NT2/D1 (cell line): ENCODE data around the gene HIGD2B.

Source experiments
- YY1 ChIP-seq: IDR thresholded peaks from 2 replicates; pipeline ENCODE4 v1.6.1; 2011; ENCODE audit not compliant: insufficient read length, insufficient read depth
- ZNF274 ChIP-seq: IDR thresholded peaks from 2 replicates; pipeline ENCODE4 v1.6.1; 2011; ENCODE audit warnings: mild to moderate bottlenecking, low read depth, low read length

- TF ChIP-seq YY1: no peak
- TF ChIP-seq ZNF274: no peak
Observed at GRCh38 chr15:72671525-72671924, 14.5 kb downstream of the HIGD2B start.
